ENCODE results near the gene TF. TPM values are rescaled to one million over a fixed set of nuclear protein-coding genes. Genes with fewer than 3 reads are reported as not detected.

Gene TF
- total RNA-seq, 2 donors from 2014 or later, result 1.6 to 2.2 TPM

- ATAC-seq (ENCODE audit: insufficient number of reproducible peaks, low FRiP score, low read depth) (no peak), DNase-seq (ENCODE audit: low spot score) (no peak)
- Histone ChIP-seq H3K4me3 (no peak overlapping the region), H3K36me3 (no peaks in the 10 kb centered on the region), H3K27me3 (replicated peaks; ENCODE audit: insufficient read depth) (no peaks in the 10 kb centered on the region), H3K27ac (no peak overlapping the region), H3K4me1 (ENCODE audit: control insufficient read depth in 1 of 2, low read depth in 2 of 2) (no peaks in the 10 kb centered on the region), H3K9me3 (no peaks in the 10 kb centered on the region)
- TF ChIP-seq CTCF (IDR thresholded peaks at IDR 0.05), result no peak
These were observed 10.8 kb downstream of the TF start for GRCh38 chr3:133756716-133757694.

- Histone ChIP-seq H3K27me3 (replicated peaks; ENCODE audit: insufficient read depth) (no peaks in the 10 kb centered on the region), H3K4me1 (ENCODE audit: control insufficient read depth in 1 of 2, low read depth in 2 of 2) (no peaks in the 10 kb centered on the region), H3K4me3 (no peak overlapping the region), H3K36me3 (no peaks in the 10 kb centered on the region), H3K27ac (no peak overlapping the region), H3K9me3 (no peaks in the 10 kb centered on the region)
- ATAC-seq (ENCODE audit: insufficient number of reproducible peaks, low FRiP score, low read depth) (no peak), DNase-seq (ENCODE audit: low spot score) (no peak)
- TF ChIP-seq CTCF (IDR thresholded peaks at IDR 0.05), result no peak
These were observed 11.7 kb downstream of the TF start for GRCh38 chr3:133757701-133758567.

- no peaks in the 10 kb centered on the region for H3K36me3 ChIP-seq
- no peak overlapping the region for H3K27ac ChIP-seq
- TF ChIP-seq CTCF (IDR thresholded peaks at IDR 0.05), result no peak
- DNase-seq (ENCODE audit: low spot score) (no peak), ATAC-seq (ENCODE audit: insufficient number of reproducible peaks, low FRiP score, low read depth) (no peak)
- no peaks in the 10 kb centered on the region for H3K27me3 ChIP-seq (replicated peaks; ENCODE audit: insufficient read depth)
- no peak overlapping the region for H3K4me3 ChIP-seq
- no peaks in the 10 kb centered on the region for H3K9me3 ChIP-seq
- no peaks in the 10 kb centered on the region for H3K4me1 ChIP-seq (ENCODE audit: control insufficient read depth in 1 of 2, low read depth in 2 of 2)
These were observed 12.4 kb downstream of the TF start for GRCh38 chr3:133758568-133758928.

- H3K36me3 ChIP-seq, result no peaks in the 10 kb centered on the region
- no peaks in the 10 kb centered on the region for H3K9me3 ChIP-seq
- DNase-seq (ENCODE audit: low spot score) (no peak), ATAC-seq (ENCODE audit: insufficient number of reproducible peaks, low FRiP score, low read depth) (no peak)
- no peaks in the 10 kb centered on the region for H3K4me1 ChIP-seq (ENCODE audit: control insufficient read depth in 1 of 2, low read depth in 2 of 2)
- TF ChIP-seq CTCF (IDR thresholded peaks at IDR 0.05), result no peak
- no peak overlapping the region for H3K4me3 ChIP-seq
- H3K27me3 ChIP-seq (replicated peaks; ENCODE audit: insufficient read depth), result no peaks in the 10 kb centered on the region
- H3K27ac ChIP-seq, result no peak overlapping the region
These were observed 13.0 kb downstream of the TF start for GRCh38 chr3:133758964-133759739.
